Thoracic aorta (tissue), 2 donors: ENCODE data around the gene ST3GAL5. TPM values are rescaled to one million over a fixed set of nuclear protein-coding genes. Genes with fewer than 3 reads are reported as not detected.
A peak's percentile ranks its signal among the peaks of the same experiment; 100 is the strongest.

Experiments used
- ATAC-seq: fragments of 150-250 bp; one replicate; pipeline ENCODE4 v1.8.0; 2017; ENCODE audit warnings: low read depth; ENCODE audit not compliant: insufficient number of reproducible peaks, low FRiP score
- DNase-seq: peaks from one replicate; pipeline ENCODE4 v3.0.0-alpha.2; 2020; ENCODE audit warnings: low spot score
- H3K27ac ChIP-seq, 2 donors: fragments of 200-600 bp; sonication (generic); 1 replicate in 1 of 2; 2 replicates in 1 of 2; pipeline ENCODE4 v1.5.1; 2016; ENCODE audit warnings: mild to moderate bottlenecking in 2 of 2, moderate library complexity in 2 of 2
- H3K27me3 ChIP-seq: fragments of 200-600 bp; sonication (generic); replicated peaks from 2 replicates; pipeline ENCODE4 v1.6.0; 2016; ENCODE audit warnings: mild to moderate bottlenecking; ENCODE audit not compliant: insufficient read depth
- H3K36me3 ChIP-seq: fragments of 200-600 bp; sonication (generic); one replicate; pipeline ENCODE4 v1.5.1; 2016
- H3K4me1 ChIP-seq, 2 donors: fragments of 200-600 bp; sonication (generic); 1 replicate in 1 of 2; 2 replicates in 1 of 2; pipeline versions ENCODE4 v1.5.1 to v1.6.0; 2016; ENCODE audit warnings: low read depth in 2 of 2, mild to moderate bottlenecking in 1 of 2; ENCODE audit not compliant: control insufficient read depth in 1 of 2
- H3K4me3 ChIP-seq: fragments of 200-600 bp; sonication (generic); 2 replicates; pipeline ENCODE4 v1.5.1; 2016; ENCODE audit warnings: mild to moderate bottlenecking
- H3K9me3 ChIP-seq: fragments of 200-600 bp; sonication (generic); 2 replicates; pipeline ENCODE4 v1.5.1; 2016
- total RNA-seq, 2 donors: library from RNA; depleted of rRNA; stranded (reverse); fragments of >200 nt; gene quantifications; one replicate each; pipeline versions ENCODE4 v1.1.0 to v1.2.3, GENCODE V29; 2016
- TF ChIP-seq, protein P1 (sequence below): fragments of 200-600 bp; sonication (generic); IDR thresholded peaks from one replicate; pipeline ENCODE4 v1.5.1; 2019; ENCODE audit warnings: antibody characterized with exemption

Gene ST3GAL5
- total RNA-seq, 2 donors from 2014 or later = 11.9 to 32.7 TPM

DNA sequence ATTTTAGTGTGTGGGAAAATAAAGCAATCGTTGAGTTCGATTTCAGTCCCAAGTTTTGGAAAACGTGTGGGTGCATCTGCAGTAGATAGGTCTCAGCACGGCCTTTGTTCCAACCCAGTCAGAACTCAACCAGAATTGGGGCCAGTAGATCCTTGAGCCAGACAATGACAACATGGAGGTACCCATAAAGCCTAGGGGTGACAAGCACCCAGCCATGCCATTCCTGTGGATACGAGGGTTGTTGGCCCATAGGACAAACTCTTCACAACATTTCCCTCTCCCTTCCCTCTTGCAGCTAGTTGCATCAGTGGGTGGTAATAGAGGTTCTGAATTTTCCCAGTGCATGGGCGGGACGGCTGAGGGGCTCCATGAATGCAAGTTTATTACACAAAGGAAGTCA, 60.1 kb downstream of the ST3GAL5 start:
- H3K4me1 ChIP-seq = peaks cover 3 to 6% of the 10 kb centered on the region in 2 donors
- H3K27me3 ChIP-seq = no peaks in the 10 kb centered on the region
- ATAC-seq (no peak), DNase-seq (no peak)
- no peaks in the 10 kb centered on the region for H3K9me3 ChIP-seq
- H3K36me3 ChIP-seq = no peaks in the 10 kb centered on the region
- no peak overlapping the region for H3K27ac ChIP-seq
- TF ChIP-seq, protein P1, sequence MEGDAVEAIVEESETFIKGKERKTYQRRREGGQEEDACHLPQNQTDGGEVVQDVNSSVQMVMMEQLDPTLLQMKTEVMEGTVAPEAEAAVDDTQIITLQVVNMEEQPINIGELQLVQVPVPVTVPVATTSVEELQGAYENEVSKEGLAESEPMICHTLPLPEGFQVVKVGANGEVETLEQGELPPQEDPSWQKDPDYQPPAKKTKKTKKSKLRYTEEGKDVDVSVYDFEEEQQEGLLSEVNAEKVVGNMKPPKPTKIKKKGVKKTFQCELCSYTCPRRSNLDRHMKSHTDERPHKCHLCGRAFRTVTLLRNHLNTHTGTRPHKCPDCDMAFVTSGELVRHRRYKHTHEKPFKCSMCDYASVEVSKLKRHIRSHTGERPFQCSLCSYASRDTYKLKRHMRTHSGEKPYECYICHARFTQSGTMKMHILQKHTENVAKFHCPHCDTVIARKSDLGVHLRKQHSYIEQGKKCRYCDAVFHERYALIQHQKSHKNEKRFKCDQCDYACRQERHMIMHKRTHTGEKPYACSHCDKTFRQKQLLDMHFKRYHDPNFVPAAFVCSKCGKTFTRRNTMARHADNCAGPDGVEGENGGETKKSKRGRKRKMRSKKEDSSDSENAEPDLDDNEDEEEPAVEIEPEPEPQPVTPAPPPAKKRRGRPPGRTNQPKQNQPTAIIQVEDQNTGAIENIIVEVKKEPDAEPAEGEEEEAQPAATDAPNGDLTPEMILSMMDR = no peak
- no peak overlapping the region for H3K4me3 ChIP-seq

DNA sequence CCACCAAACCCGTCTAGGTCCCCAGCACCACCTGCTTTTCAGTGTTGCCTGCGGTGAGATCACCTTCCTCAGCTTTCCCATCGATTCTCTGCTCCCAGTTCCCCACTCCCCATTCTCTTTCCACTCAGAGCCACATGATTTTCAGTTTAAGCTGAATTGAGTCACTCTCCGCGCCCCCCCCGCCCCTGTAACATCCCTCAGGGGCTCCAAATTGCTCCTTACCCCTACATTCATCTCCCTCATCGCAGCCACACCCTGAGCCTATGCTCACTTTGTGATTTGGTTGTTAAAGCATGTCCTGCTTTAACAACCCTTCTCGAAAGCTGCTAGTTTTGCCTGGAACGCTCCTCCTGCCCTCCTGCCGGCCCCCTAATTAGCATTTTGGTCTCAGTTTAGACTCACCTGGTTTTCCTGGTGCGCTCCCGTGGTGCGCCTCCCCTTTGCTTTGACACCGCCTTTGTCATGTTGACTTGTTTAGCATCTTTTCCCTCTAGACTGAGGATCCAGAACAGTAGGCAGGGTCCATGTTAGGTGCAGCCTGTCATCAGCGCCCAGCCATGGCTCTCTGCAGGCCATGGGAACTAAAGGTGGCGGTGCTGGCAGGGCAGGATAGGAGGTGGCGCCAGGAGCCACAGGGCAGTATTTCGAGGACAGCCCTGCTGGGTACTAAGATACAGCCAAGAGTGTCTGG, 60.8 kb downstream of the ST3GAL5 start:
- DNase-seq (no peak), ATAC-seq (no peak)
- H3K27ac ChIP-seq = no peak overlapping the region
- peak overlapping the region; percentile 40 for H3K4me3 ChIP-seq
- no peaks in the 10 kb centered on the region for H3K27me3 ChIP-seq
- TF ChIP-seq, protein P1 = no peak
- H3K36me3 ChIP-seq = no peaks in the 10 kb centered on the region
- no peaks in the 10 kb centered on the region for H3K9me3 ChIP-seq
- peaks cover 3 to 6% of the 10 kb centered on the region in 2 donors for H3K4me1 ChIP-seq

DNA sequence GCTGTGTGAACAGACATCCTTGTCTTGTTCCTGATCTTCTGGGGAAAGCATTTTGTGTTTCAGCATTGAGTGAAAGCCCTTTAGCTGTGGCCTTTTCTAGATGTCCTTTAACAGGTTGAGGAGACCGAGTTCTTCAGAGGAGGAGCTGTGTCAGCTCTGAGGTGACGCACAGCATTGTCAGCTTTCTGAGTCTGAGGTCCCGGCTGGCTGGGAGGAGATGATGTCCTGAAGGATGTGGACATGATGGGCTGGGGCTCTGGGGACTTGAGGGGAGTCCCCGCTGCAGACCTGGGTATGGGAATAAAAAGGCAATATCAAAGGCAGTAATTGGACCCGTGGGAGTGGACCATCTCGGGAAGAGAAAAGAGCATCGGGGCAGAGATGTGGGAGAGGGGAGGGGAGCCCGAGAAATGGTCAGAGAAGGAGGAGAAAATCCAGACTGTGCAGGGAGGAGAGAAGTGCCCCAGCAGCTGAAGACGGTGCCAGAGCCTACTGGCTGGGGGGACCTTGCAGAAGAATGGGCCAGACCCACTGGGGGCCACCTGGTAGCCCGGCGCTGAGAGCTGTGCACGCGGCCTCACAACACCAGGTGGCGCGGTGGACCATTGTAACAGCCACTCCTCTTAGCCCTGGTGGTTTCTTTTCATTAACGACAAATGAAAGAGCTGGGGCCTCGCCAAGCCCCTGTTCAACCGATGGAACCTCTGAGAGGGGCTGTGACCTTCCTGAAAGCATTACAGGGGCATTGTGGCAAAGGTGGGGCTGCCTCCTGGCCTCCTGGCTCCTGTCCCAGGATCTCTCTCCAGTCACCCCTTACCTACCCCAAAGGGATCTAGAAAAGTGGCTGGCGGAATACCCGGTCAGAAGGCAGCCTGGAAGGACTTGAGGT, 61.6 kb downstream of the ST3GAL5 start:
- H3K4me1 ChIP-seq = peaks cover 3 to 6% of the 10 kb centered on the region in 2 donors
- peak; percentile 32 for DNase-seq

DNA sequence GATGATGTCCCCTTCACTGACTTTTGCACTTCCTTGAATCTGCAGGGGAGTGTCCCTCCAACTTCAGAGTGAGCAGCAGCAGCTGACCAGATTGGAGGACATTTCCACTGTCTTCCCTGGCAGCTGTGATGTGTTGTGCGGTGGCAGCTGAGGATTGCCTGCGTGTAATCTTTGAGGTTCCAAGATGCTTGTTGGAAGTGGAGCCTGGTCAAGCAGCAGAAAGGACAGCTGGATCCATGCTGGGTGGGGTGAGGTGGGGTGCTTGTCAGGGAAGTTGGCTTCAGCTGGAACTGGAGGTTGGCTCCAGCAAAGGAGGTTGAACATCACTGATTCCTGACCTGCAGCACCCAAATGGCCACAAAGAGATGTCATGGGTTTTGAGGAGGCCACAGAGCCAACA, 64.8 kb downstream of the ST3GAL5 start:
- Histone ChIP-seq H3K4me1 (peaks cover 3 to 6% of the 10 kb centered on the region in 2 donors), H3K27ac (no peak overlapping the region), H3K27me3 (no peaks in the 10 kb centered on the region), H3K9me3 (no peaks in the 10 kb centered on the region), H3K36me3 (no peaks in the 10 kb centered on the region), H3K4me3 (no peak overlapping the region)
- DNase-seq = no peak
- TF ChIP-seq, protein P1 = no peak
- ATAC-seq = no peak

More for the DNA sequence above, 61.6 kb downstream of the ST3GAL5 start:
- ATAC-seq = no peak
- Histone ChIP-seq H3K27ac (no peak overlapping the region), H3K9me3 (no peaks in the 10 kb centered on the region), H3K27me3 (no peaks in the 10 kb centered on the region), H3K36me3 (no peaks in the 10 kb centered on the region), H3K4me3 (peak overlapping the region; percentile 40)
- TF ChIP-seq, protein P1 = peak; percentile 93

DNA sequence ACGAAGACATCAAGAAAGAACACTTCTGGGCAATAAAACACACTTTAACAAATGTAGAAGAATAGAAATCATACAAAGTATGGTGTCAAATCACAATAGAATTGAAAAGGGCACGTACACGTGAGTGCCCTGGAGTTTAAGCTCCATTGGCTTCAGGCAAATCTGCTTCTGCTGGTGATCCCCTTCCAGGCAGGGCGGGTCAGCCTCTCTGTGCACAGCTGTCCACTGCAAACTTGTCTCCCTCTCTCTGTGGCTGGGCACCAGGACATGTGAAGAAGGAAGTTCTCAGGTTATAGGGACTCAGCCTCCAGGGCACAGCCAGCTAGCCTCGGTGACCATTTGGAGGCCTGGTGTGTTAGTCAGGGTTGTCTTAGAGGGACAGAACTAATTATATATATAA, 66.0 kb downstream of the ST3GAL5 start:
- TF ChIP-seq, protein P1 = no peak

More for the DNA sequence above, 66.0 kb downstream of the ST3GAL5 start:
- H3K27me3 ChIP-seq = no peaks in the 10 kb centered on the region
- no peak overlapping the region for H3K4me3 ChIP-seq
- no peak overlapping the region for H3K27ac ChIP-seq
- DNase-seq = no peak
- H3K36me3 ChIP-seq = no peaks in the 10 kb centered on the region
- no peaks in the 10 kb centered on the region for H3K9me3 ChIP-seq
- ATAC-seq = no peak
- peaks cover 2 to 4% of the 10 kb centered on the region in 2 donors for H3K4me1 ChIP-seq
